Pericardium fibroblast (primary cell): ENCODE measurements around the gene IL9R. TPM values are rescaled to one million over a fixed set of nuclear protein-coding genes. Genes with fewer than 3 reads are reported as not detected.

Experiments
- total RNA-seq: library from RNA; depleted of rRNA; stranded (reverse); fragments of >200 nt; gene quantifications from 2 replicates; pipeline ENCODE4 v1.2.3, GENCODE V29; 2015

The IL9R gene
- total RNA-seq = not detected in 2 replicates

GRCh38 chrX:155997436-155997835, at the start of gene IL9R:
TSS of gene IL9R (plus strand) at chrX:155997696. CDS start at chrX:155997760, 64 bp downstream.

Other genes with a start within 250 kb of the IL9R start
- 26.6 and 29.3 TPM in 2 replicates for gene VAMP7, start 116.4 kb upstream of the IL9R start, total RNA-seq